ENCODE measurements around the gene GAREM1. TPM values are rescaled to one million over a fixed set of nuclear protein-coding genes. Genes with fewer than 3 reads are reported as not detected.
"Not testable (repeated sequence)": the region's sequence is repeated elsewhere in the genome, so short reads cannot be mapped to it uniquely, and the experiment has no call there.

The GAREM1 gene
- 8.1 TPM for polyA plus RNA-seq (ENCODE audit: insufficient read length)

- peak; percentile 97 for DNase-seq
These were observed at the start of gene GAREM1 for GRCh38 chr18:32470714-32471633. Gene GAREM1 (minus strand): TSS chr18:32470882. CDS start chr18:32470428, 454 bp downstream.

- no peak for DNase-seq
These were observed 40.5 kb upstream of the GAREM1 start for GRCh38 chr18:32511147-32511546.

- no peak for DNase-seq
These were observed 38.4 kb upstream of the GAREM1 start for GRCh38 chr18:32509111-32509510.

GRCh38 chr18:32507093-32507492 lies 36.4 kb upstream of the GAREM1 start:
- DNase-seq = no peak

- DNase-seq = no peak
These were observed 31.3 kb upstream of the GAREM1 start for GRCh38 chr18:32502014-32502413.

GRCh38 chr18:32501242-32501641 lies 30.6 kb upstream of the GAREM1 start:
- not testable (repeated sequence) for DNase-seq

GRCh38 chr18:32483002-32483401 lies 12.3 kb upstream of the GAREM1 start:
- no peak for DNase-seq

- no peak for DNase-seq
These were observed 11.4 kb upstream of the GAREM1 start for GRCh38 chr18:32482117-32482516.

GRCh38 chr18:32480581-32480980 lies 9.9 kb upstream of the GAREM1 start:
- DNase-seq = no peak

- no peak for DNase-seq
These were observed 8.1 kb upstream of the GAREM1 start for GRCh38 chr18:32478807-32479206.

GRCh38 chr18:32478317-32478716 lies 7.6 kb upstream of the GAREM1 start:
- no peak for DNase-seq

GRCh38 chr18:32476106-32476505 lies 5.4 kb upstream of the GAREM1 start:
- DNase-seq = no peak

- not testable (repeated sequence) for DNase-seq
These were observed 4.4 kb upstream of the GAREM1 start for GRCh38 chr18:32475069-32475468.

GRCh38 chr18:32473325-32473724 lies 2.6 kb upstream of the GAREM1 start:
- DNase-seq = no peak

GRCh38 chr18:32472841-32473240 lies 2.2 kb upstream of the GAREM1 start:
- DNase-seq = no peak

- DNase-seq = no peak
These were observed 295 bp downstream of the GAREM1 start for GRCh38 chr18:32470460-32470713.

- peak; percentile 43 for DNase-seq
These were observed 807 bp downstream of the GAREM1 start for GRCh38 chr18:32469691-32470459.

- DNase-seq = peak; percentile 41
These were observed 1.5 kb downstream of the GAREM1 start for GRCh38 chr18:32469190-32469651.

- DNase-seq = peak; percentile 12
These were observed 2.4 kb downstream of the GAREM1 start for GRCh38 chr18:32468147-32468845.

GRCh38 chr18:32461709-32462272 lies 8.9 kb downstream of the GAREM1 start:
- peak; percentile 36 for DNase-seq

GRCh38 chr18:32460171-32460731 lies 10.4 kb downstream of the GAREM1 start:
- DNase-seq = no peak

- no peak for DNase-seq
These were observed 11.2 kb downstream of the GAREM1 start for GRCh38 chr18:32459361-32460101.

Measured in hindlimb muscle (tissue), 1 donor.